ENCODE measurements around the gene METTL21A.

The METTL21A gene

GRCh38 chr2:207621501-207622039 lies 3.6 kb downstream of the METTL21A start:
- no peak for DNase-seq

- DNase-seq = no peak
Observed at GRCh38 chr2:207619764-207620203, 5.4 kb downstream of the METTL21A start.

DNA sequence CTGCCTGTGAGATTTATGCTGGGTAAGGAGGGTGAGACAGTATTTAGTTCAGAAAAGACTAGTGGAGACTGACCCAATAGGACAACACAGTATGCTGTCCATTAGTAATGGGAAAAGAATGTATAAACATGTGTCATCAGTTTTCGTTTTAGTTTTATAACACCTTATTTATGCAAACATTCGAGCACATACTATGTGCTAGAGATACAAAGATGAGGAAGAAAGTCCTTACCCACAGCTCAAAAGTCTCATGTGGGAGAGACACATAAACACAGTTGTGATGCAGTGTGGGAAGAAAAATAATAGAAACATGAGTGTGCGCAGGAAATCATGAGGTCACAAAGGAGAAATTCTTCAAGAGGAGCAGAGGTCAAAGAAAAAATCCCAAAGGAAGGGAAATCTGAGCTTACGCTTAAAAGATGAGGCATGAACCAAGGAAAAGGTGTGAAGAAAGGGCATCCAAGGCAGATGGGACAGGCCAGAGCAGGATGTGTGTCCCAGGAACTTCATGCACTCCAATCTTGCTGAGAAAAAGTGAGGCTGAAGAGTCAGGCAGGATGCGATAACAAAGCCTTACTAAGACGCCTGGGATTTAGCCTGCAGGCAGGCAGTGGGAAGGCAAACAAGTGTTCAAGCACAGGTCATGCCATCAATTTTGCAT lies 8.1 kb downstream of the METTL21A start:
- DNase-seq = peak; percentile 83

- DNase-seq = no peak
Observed at GRCh38 chr2:207616185-207616584, 9.0 kb downstream of the METTL21A start.

GRCh38 chr2:207614824-207615223 lies 10.4 kb downstream of the METTL21A start:
- no peak for DNase-seq

GRCh38 chr2:207612714-207613113 lies 12.5 kb downstream of the METTL21A start:
- DNase-seq = no peak

GRCh38 chr2:207606829-207607228 lies 18.4 kb downstream of the METTL21A start:
- DNase-seq = no peak

DNA sequence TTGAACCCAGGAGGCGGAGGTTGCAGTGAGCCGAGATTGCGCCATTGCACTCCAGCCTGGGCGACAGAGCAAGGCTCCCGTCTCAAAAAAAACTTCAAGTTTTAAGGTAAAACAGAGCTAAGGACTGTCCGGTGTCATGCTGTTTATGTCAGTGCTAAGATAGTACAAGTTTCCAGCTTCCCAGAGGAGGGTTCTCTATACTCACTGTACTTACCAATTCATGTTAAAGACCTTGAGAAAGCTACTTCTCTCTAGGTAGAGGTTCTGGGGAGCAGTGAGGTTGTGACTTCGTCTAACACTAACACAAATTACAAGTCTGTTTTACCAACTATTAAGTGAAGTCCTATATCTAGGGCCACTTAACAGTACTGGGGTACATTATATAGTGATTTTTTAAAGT lies 18.8 kb downstream of the METTL21A start:
- no peak for DNase-seq

GRCh38 chr2:207603486-207603885 lies 21.7 kb downstream of the METTL21A start:
- DNase-seq = no peak

DNA sequence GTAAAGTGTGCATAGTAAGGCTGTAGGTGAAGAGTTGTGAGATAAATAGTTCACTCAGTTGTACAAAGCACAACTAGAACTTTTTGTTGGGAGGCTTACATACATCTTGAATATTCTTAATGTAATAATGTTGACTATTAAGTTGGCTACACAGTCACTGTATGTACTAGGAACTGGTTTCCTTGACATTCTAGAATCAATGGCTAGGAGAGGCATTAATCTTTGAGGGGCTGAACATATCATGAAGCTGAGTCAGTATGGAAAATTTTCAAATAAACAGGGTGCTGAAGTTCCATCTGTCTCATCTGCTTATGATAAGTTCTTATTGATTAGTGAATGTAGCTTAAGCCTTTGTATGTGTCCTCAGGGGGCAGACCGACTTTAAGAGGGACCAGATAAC lies 23.4 kb downstream of the METTL21A start:
- DNase-seq = no peak

GRCh38 chr2:207600231-207600630 lies 25.0 kb downstream of the METTL21A start:
- no peak for DNase-seq

- DNase-seq = no peak
Observed at GRCh38 chr2:207599636-207600035, 25.6 kb downstream of the METTL21A start.

DNA sequence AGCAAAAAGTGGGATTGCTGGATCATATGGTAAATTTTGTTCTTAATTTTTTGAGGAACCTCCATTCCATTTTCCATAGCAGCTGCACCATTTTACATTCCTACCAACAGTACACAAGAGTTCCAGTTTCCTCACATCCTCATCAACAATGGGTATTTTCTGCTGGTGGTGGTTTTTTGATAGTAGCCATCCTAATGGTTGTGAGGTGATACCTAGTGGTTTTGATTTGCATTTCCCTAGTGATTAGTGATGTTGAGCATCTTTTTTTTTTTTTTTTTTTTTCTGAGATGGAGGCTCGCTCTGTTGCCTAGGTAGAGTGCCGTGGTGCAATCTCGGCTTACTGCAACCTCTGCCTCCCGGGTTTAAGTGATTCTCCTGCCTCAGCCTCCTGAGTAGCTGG lies 30.5 kb downstream of the METTL21A start:
- DNase-seq = no peak

GRCh38 chr2:207594264-207594663 lies 30.9 kb downstream of the METTL21A start:
- no peak for DNase-seq

- no peak for DNase-seq
Observed at GRCh38 chr2:207593277-207593676, 31.9 kb downstream of the METTL21A start.

DNA sequence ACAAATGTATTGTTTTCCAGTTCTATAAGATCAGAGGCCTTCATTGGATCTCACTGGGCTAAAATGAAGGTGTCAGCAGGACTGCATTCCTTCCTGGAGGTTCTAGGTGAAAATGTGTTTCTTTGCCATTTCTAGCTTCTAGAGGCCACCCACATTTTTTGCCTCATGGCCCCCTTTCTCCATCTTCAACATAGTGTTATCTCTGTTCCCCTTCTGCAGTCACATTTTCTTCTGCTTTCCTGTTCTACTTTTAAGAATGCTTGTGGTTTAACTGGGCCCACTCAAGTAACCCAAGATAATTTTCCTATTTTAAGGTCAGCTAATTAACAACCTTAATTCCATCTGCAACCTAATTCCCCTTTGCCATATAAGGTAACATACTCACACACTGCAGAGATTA lies 36.1 kb downstream of the METTL21A start:
- DNase-seq = no peak

GRCh38 chr2:207587305-207587704 lies 37.9 kb downstream of the METTL21A start:
- DNase-seq = no peak

DNA sequence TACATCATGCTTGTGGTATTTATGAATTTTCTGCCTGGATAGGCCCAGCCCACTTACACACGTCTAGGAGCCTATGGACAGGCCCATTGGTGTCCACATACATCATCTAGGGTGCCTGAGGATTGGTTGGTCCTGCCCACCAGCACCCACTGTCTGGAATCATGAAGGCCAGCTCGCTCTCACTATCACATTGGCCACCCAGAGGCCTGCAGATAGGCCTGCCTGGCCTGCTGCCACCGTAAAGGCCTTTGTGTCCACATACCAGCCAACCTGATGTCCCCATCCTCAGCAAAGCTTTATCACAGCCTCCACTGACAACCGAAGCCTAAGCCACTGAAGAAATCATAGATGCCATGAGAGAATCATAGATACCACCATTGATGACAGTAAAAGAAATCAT lies 40.2 kb downstream of the METTL21A start:
- DNase-seq = no peak

DNA sequence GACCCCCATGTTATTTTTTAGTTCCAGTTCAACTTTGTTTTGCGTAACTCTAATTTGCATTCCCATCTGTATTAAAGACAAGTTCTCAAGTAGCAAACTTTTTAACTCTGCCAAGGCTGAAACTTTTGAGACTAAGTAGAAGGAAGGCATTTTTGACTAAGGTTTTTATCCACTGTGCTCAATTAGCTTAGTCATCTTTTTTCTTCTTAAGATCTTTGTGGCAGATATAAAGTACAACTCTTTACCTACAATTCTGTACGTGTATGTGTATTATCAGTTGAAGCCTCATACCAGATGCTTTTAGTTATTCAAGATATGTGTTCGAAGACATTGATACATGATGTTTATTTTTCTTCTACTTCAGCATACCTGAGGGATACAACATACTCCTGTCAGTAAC lies 53.8 kb downstream of the METTL21A start:
- DNase-seq = no peak

DNA sequence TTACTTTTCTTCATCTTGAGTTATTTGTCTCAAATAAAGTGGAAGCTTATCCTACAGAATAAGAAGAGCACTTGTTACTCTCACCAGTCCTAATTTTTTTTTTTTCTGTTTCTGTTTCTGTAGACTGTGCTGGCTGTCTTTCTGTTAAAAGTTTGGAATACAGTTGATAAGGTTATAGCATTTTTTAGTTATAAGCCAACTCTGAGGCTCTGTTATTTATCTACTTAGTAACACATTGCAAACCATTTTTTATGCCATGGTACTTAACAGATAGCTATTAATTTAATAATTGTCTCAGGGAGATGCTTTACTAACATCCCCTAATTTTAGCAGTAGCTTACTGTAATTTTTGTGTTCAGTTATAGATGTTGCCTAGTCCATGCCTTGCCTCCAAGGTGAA lies 57.5 kb downstream of the METTL21A start:
- no peak for DNase-seq

GRCh38 chr2:207565736-207566500 lies 59.3 kb downstream of the METTL21A start:
- no peak for DNase-seq
